Measurements from ENCODE around the gene PTN. TPM values are rescaled to one million over a fixed set of nuclear protein-coding genes. Genes with fewer than 3 reads are reported as not detected.
"Not testable (repeated sequence)": the region's sequence is repeated elsewhere in the genome, so short reads cannot be mapped to it uniquely, and the experiment has no call there.

PTN gene
- total RNA-seq, 1 donor from 2014 or later: 0.38 TPM

DNA sequence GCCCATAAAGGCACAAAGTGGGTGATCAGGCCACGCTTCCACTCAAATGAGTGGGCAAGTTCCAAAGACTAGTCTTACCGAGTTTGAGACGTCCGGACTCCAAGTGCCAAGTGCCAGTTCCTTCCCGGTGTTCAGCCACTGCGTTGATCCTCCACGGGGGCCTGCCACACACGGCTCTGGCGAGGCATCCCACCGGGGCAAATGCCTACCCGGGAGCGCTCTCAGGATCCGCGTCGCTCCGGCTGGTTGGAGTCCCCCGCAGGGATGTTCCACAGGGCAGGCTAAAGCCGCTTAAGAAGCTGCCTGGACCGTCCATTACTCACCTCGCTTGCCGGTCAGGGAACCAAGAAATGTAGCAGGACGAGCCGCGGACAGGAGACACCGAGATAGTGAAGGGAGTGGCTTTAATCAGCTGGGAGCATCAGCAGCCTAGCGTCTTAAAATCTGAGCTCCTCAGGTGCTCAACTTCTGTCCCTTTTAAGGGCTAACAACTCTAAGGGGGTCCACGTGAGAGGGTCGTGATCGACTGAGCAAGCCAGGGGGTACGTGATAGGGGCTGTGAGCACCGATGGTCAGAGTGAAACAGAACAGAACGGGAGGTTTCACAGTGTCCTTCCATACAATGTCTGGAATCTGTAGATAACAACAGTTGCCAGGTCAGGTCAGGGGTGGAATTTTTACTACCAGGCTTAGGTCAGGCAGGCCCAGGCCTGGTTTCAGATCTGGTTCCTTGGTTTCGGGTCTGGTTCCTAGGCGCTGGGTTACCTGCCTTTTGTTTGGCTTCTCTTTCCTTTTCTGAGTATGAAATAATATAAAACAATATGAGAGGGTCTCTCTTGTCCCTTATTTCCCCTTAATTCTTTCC lies 75.3 kb downstream of the PTN start:
- not testable (repeated sequence) for DNase-seq (ENCODE audit: low spot score); ATAC-seq

- peak; percentile 89 for ATAC-seq
- DNase-seq (ENCODE audit: low spot score): peak; percentile 67
Measured at GRCh38 chr7:137266764-137267163, 76.8 kb downstream of the PTN start.

- not testable (repeated sequence) for DNase-seq (ENCODE audit: low spot score); ATAC-seq
Measured at GRCh38 chr7:137265480-137265879, 78.1 kb downstream of the PTN start.

- ATAC-seq (no peak), DNase-seq (ENCODE audit: low spot score) (no peak)
Measured at GRCh38 chr7:137262599-137262998, 80.9 kb downstream of the PTN start.

GRCh38 chr7:137258552-137258951 lies 85.0 kb downstream of the PTN start:
- no peak for DNase-seq (ENCODE audit: low spot score)
- ATAC-seq: peak; percentile 81

DNA sequence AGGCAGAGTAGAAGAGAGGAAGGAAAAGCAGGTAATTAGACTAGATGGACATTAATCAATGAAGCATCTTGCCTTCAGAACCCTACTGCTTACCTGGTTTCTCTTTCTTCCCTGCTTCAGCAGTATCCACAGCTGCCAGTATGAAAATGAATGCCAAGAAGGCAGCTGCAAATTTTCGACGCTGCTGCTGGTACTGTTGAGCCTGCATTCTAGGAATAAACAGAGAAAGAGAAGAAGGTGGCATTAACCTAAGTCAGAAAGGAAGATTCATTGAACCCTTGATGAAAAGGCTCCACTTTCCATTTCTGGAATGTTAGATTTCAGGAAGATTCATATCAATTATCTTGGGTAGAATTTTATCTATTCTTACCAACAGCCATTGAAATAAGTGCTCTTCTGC lies 88.8 kb downstream of the PTN start:
- no peak for DNase-seq (ENCODE audit: low spot score)

DNA sequence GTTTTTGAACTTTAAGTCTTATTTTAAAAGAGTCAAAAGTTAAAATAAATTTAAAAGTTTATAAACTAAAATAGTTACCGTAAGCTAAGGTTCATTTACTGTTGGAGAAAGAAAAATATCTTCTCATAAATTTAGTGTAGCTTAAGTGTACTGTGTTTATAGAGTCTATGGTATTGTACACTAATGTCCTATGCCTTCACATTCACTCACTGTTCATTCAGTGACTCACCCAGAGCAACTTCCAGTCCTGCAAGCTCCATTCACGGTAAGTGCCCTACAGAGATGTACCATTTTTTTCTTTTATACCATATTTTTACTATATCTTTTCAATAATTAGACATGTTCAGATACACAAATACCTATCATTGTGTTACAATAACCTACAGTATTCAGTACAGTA lies 97.6 kb downstream of the PTN start:
- ATAC-seq (no peak), DNase-seq (ENCODE audit: low spot score) (no peak)

More for the DNA sequence above, 88.8 kb downstream of the PTN start:
- ATAC-seq: no peak

GRCh38 chr7:137245186-137245585 lies 98.3 kb downstream of the PTN start:
- ATAC-seq: no peak
- no peak for DNase-seq (ENCODE audit: low spot score)

DNA sequence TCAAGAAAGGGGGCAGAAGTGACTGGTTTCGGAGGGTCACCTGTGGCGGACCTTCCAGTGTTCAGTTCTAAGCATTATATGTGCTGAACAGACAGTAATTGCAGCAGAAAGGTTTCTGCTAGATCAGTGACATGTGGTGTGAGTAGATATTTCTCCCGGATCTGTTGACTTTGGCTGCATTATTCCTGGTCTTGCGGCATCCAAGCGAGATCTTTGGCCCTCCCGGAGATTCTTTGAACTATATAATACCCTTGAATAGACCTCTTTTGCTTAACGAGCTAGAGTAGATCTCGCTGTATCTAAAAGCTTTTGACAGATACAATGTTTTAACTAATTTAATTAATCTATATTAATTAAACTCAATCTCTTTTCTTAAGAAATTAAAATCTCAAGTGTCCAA lies 99.8 kb downstream of the PTN start:
- peak; percentile 97 for ATAC-seq
- DNase-seq (ENCODE audit: low spot score): peak; percentile 79

DNA sequence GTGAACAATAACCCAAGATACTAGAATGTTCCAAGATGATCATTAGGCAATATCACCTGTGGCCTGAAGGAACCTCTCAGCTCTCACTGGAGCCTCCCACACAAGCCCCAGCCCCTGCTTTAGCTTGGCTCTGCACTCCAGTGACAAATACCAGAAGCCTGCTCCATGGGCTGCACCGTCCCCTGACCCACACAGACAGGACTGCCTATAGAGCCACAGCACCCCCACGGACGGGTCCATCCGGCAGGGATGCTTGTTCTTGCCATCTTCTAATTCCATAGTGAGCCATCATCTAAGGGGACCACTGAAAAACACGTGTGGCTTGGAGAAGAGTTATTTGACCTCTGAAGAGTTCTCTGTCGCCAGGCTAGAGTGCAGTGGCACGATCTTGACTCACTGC lies 100.9 kb downstream of the PTN start:
- DNase-seq (ENCODE audit: low spot score) (no peak), ATAC-seq (no peak)

DNA sequence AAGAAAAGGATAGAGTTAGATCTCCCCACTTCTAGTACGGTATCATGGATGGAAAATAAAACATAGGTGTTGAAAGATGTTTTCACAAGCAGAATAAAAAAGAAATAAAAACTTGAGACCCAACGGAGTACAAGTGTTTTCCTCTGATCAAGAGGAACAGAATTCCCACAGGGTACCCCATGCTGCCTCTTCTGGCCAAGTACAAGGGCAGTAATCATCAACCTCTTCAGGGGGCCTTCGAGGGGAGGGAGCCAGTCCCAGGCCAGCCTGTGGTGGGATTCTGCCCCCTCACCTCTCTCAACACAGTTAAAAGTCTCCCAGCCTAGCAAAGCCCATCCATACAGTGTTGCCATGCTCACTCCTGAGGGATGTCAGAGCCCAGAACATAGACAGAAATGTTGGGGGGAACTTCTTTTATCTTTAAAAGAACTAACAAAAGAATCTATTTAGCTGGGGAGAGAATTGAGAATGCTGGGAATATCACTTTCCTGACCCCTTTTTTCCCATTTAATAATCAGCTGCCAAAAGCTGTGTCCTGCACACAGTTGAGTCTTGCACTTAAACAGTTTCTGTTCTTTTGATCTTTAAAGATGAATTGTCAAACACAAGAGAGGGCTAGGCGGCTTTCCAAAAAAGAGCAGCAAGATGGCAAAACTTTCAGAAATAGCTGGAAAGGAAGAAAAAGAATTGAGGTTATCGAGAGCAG lies 101.7 kb downstream of the PTN start:
- no peak for ATAC-seq
- DNase-seq (ENCODE audit: low spot score): no peak

GRCh38 chr7:137239186-137239585 lies 104.3 kb downstream of the PTN start:
- ATAC-seq; DNase-seq (ENCODE audit: low spot score): not testable (repeated sequence)

DNA sequence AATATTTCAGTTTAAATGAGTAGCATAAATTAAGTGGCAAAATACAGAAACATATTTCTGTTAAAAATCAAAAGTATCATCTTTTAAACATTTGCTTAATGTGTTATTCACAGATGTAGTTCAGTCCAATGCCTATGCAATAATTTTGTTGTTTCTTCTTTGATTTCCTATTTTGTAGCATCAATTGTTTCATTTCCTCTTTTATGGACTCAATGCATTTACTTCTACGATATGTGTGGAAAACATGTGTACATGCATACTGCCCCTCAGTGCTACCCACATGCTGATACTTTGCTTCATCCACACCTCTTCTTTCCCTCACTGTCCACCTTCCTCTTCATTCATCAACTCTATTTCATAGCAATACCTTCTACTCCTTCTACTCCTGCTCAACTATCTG lies 108.1 kb downstream of the PTN start:
- no peak for ATAC-seq
- DNase-seq (ENCODE audit: low spot score): no peak

GRCh38 chr7:137231167-137231566 lies 112.4 kb downstream of the PTN start:
- DNase-seq (ENCODE audit: low spot score): no peak

DNA sequence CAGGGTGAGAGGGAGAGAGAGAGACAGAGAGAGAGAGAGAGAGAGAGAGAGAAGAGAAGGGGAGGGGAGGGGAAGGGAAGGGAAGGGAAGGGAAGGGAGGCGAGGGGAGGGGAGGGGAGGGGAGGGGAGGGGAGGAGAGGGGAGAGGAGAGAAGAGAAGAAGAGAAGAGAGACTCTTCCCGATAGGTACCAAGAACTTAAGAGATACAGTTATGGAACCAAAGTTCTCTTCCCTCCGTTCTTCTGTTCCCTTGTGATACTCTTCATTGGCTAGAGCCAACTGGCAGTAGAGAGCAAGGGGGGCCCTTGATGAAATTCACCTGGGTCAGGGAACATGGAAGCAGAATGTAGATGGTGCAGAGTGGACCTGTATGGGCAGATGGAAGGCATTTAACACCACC lies 122.1 kb downstream of the PTN start:
- ATAC-seq (no peak), DNase-seq (ENCODE audit: low spot score) (no peak)

More at GRCh38 chr7:137231167-137231566, 112.4 kb downstream of the PTN start:
- ATAC-seq: no peak

DNA sequence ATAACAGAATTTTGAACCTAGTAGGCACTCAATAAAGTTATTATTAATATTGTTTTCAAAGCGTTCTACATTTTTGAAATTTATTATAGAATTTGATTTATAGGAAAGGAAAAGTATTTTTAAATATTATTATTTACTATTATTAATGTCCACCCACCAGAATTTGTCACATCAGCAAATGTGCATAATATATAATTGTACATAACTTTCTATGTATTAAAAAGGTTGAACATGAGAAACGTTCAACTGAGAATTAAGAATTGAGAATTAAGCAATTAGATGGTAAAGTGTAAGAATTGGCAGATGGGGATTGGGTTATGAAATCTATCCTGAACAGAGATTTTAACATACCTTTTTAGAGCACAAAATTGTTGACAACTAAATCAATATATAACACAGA lies 129.8 kb downstream of the PTN start:
- ATAC-seq: no peak
- no peak for DNase-seq (ENCODE audit: low spot score)

- no peak for DNase-seq (ENCODE audit: low spot score)
- ATAC-seq: no peak
Measured at GRCh38 chr7:137209151-137209817, 134.2 kb downstream of the PTN start.

DNA sequence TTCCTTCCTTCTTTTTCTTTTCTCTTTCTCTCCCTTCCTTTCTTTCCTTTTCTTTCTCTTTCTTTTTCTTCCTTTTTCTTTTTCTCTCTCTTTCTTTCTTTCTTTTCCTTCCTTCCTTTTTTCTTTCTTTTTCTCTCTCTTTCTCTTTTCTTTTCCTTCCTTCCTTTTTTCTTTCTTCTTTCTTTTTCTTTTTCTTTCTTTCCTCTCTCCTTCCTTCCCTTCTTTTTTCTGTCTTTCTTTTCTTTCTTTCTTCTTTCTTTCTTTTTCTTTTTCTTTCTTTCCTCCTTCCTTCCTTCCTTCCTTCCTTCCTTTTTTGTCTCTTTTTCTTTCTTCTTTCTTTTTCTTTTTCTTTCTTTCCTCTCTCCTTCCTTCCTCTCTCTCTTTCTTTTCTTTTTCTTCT lies 136.8 kb downstream of the PTN start:
- DNase-seq (ENCODE audit: low spot score) (no peak), ATAC-seq (no peak)

GRCh38 chr7:137204246-137204645 lies 139.3 kb downstream of the PTN start:
- ATAC-seq (no peak), DNase-seq (ENCODE audit: low spot score) (no peak)

- no peak for ATAC-seq
- DNase-seq (ENCODE audit: low spot score): no peak
Measured at GRCh38 chr7:137203351-137203750, 140.2 kb downstream of the PTN start.

DNA sequence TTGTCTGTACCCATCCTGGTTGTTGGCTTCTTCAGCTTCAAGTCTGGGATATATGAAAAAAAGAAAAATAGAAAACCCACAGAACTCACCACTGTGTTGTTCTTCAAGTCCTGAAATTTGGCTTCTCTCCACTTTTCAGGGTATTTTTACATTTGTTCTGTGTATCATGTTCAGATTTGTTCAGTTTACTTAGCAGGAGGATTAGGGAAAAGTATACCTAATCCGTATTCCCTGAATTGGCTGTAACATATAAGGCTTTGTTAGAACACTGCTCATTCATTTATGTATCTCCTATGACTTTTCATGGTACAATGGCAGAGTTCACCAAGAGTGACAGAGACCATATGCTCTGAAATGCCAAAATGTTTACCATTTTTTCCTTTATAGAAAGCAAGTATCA lies 146.9 kb downstream of the PTN start:
- ATAC-seq (no peak), DNase-seq (ENCODE audit: low spot score) (no peak)

DNA sequence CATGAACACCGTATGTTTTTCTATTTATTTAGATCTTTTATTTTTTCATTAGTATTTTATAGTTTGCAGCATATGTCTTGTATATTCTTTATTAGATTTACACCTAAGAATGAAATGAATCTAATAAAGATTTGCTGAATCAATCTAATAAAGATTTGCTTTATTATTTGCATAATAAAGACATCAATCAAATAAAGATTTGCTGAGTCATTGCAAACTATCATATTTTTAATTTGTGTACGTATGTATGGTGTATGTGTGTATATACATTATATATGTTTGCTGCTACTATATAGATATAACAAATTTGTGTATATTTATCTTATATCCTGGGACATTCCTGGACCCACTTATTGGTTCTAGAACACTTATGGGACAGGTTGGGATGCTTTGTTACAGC lies 147.5 kb downstream of the PTN start:
- no peak for DNase-seq (ENCODE audit: low spot score)
- no peak for ATAC-seq

Measured in left lobe of liver (tissue), 2 donors.